Endothelial cell of umbilical vein (primary cell): Measurements from ENCODE around the gene PDSS2. TPM values are rescaled to one million over a fixed set of nuclear protein-coding genes. Genes with fewer than 3 reads are reported as not detected.
A peak's percentile ranks its signal among the peaks of the same experiment; 100 is the strongest.

Experiments used
- BruUV-seq: library from RNA; stranded (reverse); fragments of 400-500 nt; replicated peaks from 2 replicates; lab custom pipeline; 2021; lab: Mats Ljungman, UMichigan
- CTCF ChIA-PET: fragments of 300-600, 350-600 bp; sonication (Branson Sonifier 250); formaldehyde crosslinking; loops from one replicate; lab custom pipeline; 2021; ENCODE audit warnings: antibody characterized with exemption, inconsistent platforms; lab: Charles Lee
- POLR2A ChIA-PET: fragments of 300-600, 350-600 bp; sonication (Branson Sonifier 250); formaldehyde crosslinking; loops from one replicate; lab custom pipeline; 2021; ENCODE audit warnings: antibody characterized with exemption, inconsistent platforms; lab: Charles Lee
- DNase-seq: peaks from one replicate; pipeline ENCODE4 v3.0.0-alpha.2; 2011; ENCODE audit warnings: low read depth, low spot score
- FAIRE-seq: peaks from 2 replicates; lab custom pipeline; 2011; peaks lifted over from hg19 to GRCh38; lab: Jason Lieb, UNC
- H2AFZ ChIP-seq: 2 replicates; pipeline ENCODE4 v1.6.0; 2012; ENCODE audit warnings: low read depth, low read length, control low read depth, inconsistent platforms
- H3K27ac ChIP-seq: 2 replicates; pipeline ENCODE4 v1.5.1; 2011; ENCODE audit warnings: low read depth, mild to moderate bottlenecking, control low read depth, low read length, moderate library complexity; ENCODE audit not compliant: insufficient read depth
- H3K27me3 ChIP-seq, 2 experiments: 2 replicates each; pipeline versions ENCODE4 v1.6.0 to v1.6.1; 2011; ENCODE audit warnings: low read length in 2 of 2, mixed read lengths in 1 of 2; ENCODE audit not compliant: control insufficient read depth in 2 of 2, insufficient read depth in 2 of 2
- H3K36me3 ChIP-seq, 2 experiments: 2 replicates in 1 of 2; 3 replicates in 1 of 2; pipeline ENCODE4 v1.5.1; 2011; ENCODE audit warnings: low read length in 2 of 2, mild to moderate bottlenecking in 1 of 2, moderate library complexity in 1 of 2; ENCODE audit not compliant: control insufficient read depth in 2 of 2, insufficient read depth in 2 of 2; ENCODE audit errors: extremely low read depth in 1 of 2
- H3K4me1 ChIP-seq: 3 replicates; pipeline ENCODE4 v1.5.1; 2011; ENCODE audit warnings: mild to moderate bottlenecking, low read length; ENCODE audit not compliant: control insufficient read depth, insufficient read depth; ENCODE audit errors: extremely low read depth
- H3K4me2 ChIP-seq: 2 replicates; pipeline ENCODE4 v1.6.1; 2011; ENCODE audit warnings: low read length, control low read depth, mixed read lengths; ENCODE audit not compliant: insufficient read depth
- H3K4me3 ChIP-seq, 3 experiments: fragments of 200-600 bp in 1 of 3; sonication (generic), shearing (Covaris generic) in 1 of 3; replicated peaks in 1 of 3; 2 replicates each; pipeline ENCODE4 v1.5.1; 2011 to 2016; ENCODE audit warnings: control low read depth in 3 of 3, low read length in 3 of 3, mild to moderate bottlenecking in 2 of 3, inconsistent platforms in 1 of 3, low read depth in 1 of 3, moderate library complexity in 1 of 3; ENCODE audit not compliant: insufficient read depth in 1 of 3
- H3K79me2 ChIP-seq: 2 replicates; pipeline ENCODE4 v1.6.0; 2012; ENCODE audit warnings: low read length, inconsistent platforms; ENCODE audit not compliant: control insufficient read depth, insufficient read depth
- H3K9ac ChIP-seq: replicated peaks from 2 replicates; pipeline ENCODE3; 2011; ENCODE audit warnings: low read length, control low read depth; ENCODE audit not compliant: insufficient read depth; ENCODE audit errors: extremely low read depth
- H3K9me1 ChIP-seq: replicated peaks from 3 replicates; pipeline ENCODE4 v1.6.0; 2011; ENCODE audit warnings: mild to moderate bottlenecking, low read length; ENCODE audit not compliant: control insufficient read depth, insufficient read depth; ENCODE audit errors: extremely low read depth
- H3K9me3 ChIP-seq: replicated peaks from 2 replicates; pipeline ENCODE4 v1.5.1; 2012; ENCODE audit warnings: low read length, inconsistent platforms; ENCODE audit not compliant: control insufficient read depth, insufficient read depth
- H4K20me1 ChIP-seq: replicated peaks from 2 replicates; pipeline ENCODE3; 2011; ENCODE audit warnings: mild to moderate bottlenecking, low read length; ENCODE audit not compliant: control insufficient read depth, insufficient read depth; ENCODE audit errors: extremely low read depth
- CTCF ChIP-seq, 2 donors: IDR thresholded peaks; 1 replicate in 1 of 2; 2 replicates in 1 of 2; pipeline ENCODE4 v1.5.1; 2011; ENCODE audit warnings: low read length in 2 of 2, mild to moderate bottlenecking in 2 of 2, moderate library complexity in 2 of 2, control low read depth in 1 of 2, inconsistent platforms in 1 of 2, low read depth in 1 of 2; ENCODE audit not compliant: insufficient read depth in 1 of 2; ENCODE audit errors: extremely low read depth in 1 of 2
- EZH2 ChIP-seq: IDR thresholded peaks from 2 replicates; pipeline ENCODE4 v1.6.1; 2012; ENCODE audit warnings: borderline replicate concordance, low read depth, mild to moderate bottlenecking, moderate library complexity, low read length, inconsistent platforms; ENCODE audit not compliant: severe bottlenecking
- FOS ChIP-seq: IDR thresholded peaks from 2 replicates; pipeline ENCODE4 v1.6.1; 2011; ENCODE audit warnings: mild to moderate bottlenecking, low read length, moderate library complexity, borderline replicate concordance; ENCODE audit not compliant: insufficient read depth
- GATA2 ChIP-seq: IDR thresholded peaks from 2 replicates; pipeline ENCODE4 v1.7.0; 2011; ENCODE audit warnings: low read depth, mild to moderate bottlenecking, moderate library complexity, mixed read lengths, low read length; ENCODE audit not compliant: insufficient read length, insufficient read depth
- JUN ChIP-seq: IDR thresholded peaks from 2 replicates; pipeline ENCODE4 v1.6.1; 2011; ENCODE audit warnings: borderline replicate concordance, low read depth; ENCODE audit not compliant: insufficient read length, insufficient read depth
- MYC ChIP-seq: IDR thresholded peaks from one replicate; pipeline ENCODE4 v1.6.1; 2011; ENCODE audit warnings: mild to moderate bottlenecking, low read depth, low read length
- POLR2A ChIP-seq: IDR thresholded peaks from 2 replicates; pipeline ENCODE4 v1.6.1; 2012; ENCODE audit warnings: low read depth, mild to moderate bottlenecking, control low read depth, low read length
- POLR2AphosphoS5 ChIP-seq: IDR thresholded peaks from 2 replicates; pipeline ENCODE4 v1.6.1; 2012; ENCODE audit warnings: low read depth, mild to moderate bottlenecking, control low read depth, low read length, moderate library complexity; ENCODE audit not compliant: insufficient read depth
- dilution Hi-C: fragments of 300-500 bp; cut with MboI; formaldehyde crosslinking; loops from one replicate; pipeline ENCODE4 v1.15.0; 2019; ENCODE audit warnings: low sequenced_read_pairs; ENCODE audit not compliant: extremely low pct_ligation_motif_present
- intact Hi-C: fragments of 100-400 bp; cut with micrococcal nuclease; formaldehyde crosslinking; loops from one replicate; pipeline ENCODE4 v1.10.0; 2022
- polyA plus RNA-seq, 4 experiments: library from polyadenylated mRNA; depleted of rRNA in 3 of 4; stranded (reverse) in 3 of 4; unstranded in 1 of 4; fragments of >200 nt; gene quantifications; 2 replicates each; pipeline versions ENCODE4 v1.2.1 to v1.2.3, GENCODE V29; 2011 to 2012; ENCODE audit warnings: missing spikeins in 1 of 4
- total RNA-seq: library from RNA; stranded (reverse); gene quantifications from 2 replicates; pipeline ENCODE4 v1.2.3, GENCODE V29; 2021
- TF ChIP-seq, protein P1 (sequence below): IDR thresholded peaks from 2 replicates; pipeline ENCODE4 v1.6.1; 2011; ENCODE audit not compliant: insufficient read depth, insufficient read length

Gene PDSS2
- total and polyA plus RNA-seq, 2 donors (not counting 3 experiments of a cell fraction or from before 2014, with no cell fraction given), result 7.6 to 9.3 TPM

DNA sequence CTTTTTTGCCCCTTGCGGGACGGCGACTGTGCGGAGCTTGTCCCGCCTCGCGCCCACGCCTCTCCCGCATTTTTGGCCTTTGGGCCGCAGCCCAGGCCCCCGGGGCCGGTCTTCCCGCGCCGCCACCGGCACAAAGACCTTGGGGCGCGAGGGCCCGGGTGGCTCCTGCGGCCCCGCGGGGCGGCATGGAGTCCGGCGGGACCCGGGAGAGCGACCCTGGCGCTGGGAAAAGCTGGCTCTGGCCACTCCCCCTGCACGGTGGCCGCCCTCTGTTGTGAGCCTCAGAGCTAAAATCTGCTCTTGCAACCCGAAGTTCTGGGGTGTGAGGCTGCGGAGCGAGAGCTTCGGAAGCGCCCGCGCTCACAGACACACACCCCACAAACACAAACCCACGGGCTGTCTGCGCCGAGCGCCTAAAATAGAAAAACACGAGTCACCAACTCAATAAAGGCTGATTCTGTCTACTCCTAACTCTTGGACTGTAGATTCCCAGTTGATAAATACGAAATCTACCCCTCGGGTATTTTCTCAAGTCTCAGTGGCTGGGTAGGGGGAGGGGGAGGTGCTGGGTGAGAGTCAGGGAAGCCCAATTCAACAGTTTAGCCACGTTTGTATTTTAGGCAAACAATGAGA, 343.6 kb downstream of the PDSS2 start:
- intact Hi-C loops, result loop anchor here (5.0 to 10.0 kb wide), 4 partner anchors 341 to 731 kb away; partner anchors contain the start of genes PDSS2 and SOBP
- Histone ChIP-seq H3K27me3 (peaks cover 9 to 24% of the 10 kb centered on the region in 2 experiments), H3K27ac (no peak overlapping the region), H3K36me3 (no peaks in the 10 kb centered on the region), H3K79me2 (no peaks in the 10 kb centered on the region), H2AFZ (peak overlapping the region; percentile 93), H3K9ac (peak overlapping the region; percentile 61), H3K4me2 (peak overlapping the region; percentile 98), H3K4me3 (peak overlapping the region; percentile 68 to 78 (median 69)), H3K9me3 (no peaks in the 10 kb centered on the region), H3K4me1 (peaks cover 17% of the 10 kb centered on the region), H3K9me1 (no peaks in the 10 kb centered on the region), H4K20me1 (no peaks in the 10 kb centered on the region)
- peak; percentile 54 for DNase-seq
- no TSS peak for BruUV-seq
- dilution Hi-C loops, result no loop called here
- FAIRE-seq, result peak; percentile 47
- ChIA-PET POLR2A (no interaction called here), CTCF (interaction anchor here (0.8 to 1.8 kb wide), 8 partner anchors 9 to 934 kb away, joined by 3 to 7 read pairs (median 4); no protein-coding TSS in a partner anchor)
- TF ChIP-seq GATA2, result peak; percentile 31
- TF ChIP-seq POLR2AphosphoS5, result no peak
- TF ChIP-seq, protein P1, sequence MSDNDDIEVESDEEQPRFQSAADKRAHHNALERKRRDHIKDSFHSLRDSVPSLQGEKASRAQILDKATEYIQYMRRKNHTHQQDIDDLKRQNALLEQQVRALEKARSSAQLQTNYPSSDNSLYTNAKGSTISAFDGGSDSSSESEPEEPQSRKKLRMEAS, result no peak

DNA sequence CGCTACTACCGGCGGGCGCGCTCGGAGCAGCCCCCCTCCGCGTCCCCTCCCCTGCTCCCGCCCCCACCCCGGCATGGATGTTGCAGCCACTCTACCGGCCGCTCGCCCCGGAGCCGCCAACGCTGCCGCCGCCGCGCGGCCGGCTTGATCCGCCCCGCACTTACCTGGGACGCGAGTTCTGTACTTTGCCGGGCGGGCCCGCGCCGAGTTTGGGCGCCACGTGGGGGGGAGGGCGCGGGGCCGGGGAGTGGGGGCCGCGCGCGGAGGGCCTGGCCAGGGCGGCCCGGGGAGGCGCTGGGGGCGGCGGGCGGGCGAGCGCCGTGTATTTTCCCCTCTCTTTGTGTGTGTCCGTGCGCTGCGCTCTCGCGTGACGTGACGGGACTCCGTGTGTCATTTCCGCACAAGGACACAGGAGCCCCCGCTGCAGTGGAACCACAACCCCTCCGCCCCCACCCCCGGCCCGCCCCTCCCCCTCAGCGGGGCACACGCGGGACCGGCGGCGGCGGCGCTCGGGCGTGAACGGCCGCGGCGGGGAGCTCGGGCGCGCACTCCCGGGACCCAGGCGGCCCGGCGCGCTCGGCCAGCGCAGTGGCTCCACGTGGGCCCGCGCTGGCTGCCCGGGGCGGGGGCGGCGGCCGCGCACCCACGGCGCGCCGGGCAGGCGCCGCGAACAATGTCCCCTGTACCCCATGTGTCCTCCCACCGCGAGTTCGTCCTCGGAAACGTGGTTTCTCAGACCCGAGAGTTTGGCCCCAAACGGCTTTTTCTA, 344.3 kb downstream of the PDSS2 start, which contains the start of gene BEND3:
BEND3 (minus strand) TSS at position 590 of the 769 bp plus-strand sequence. CDS start 16,230 bp downstream, outside the sequence.
- Histone ChIP-seq H3K9ac (peak within 1 kb of the TSS; percentile 61), H4K20me1 (no peaks in the 10 kb centered on the region), H3K4me3 (peak within 1 kb of the TSS; percentile 68 to 78 (median 69)), H3K4me2 (peak within 1 kb of the TSS; percentile 98), H3K27me3 (peaks cover 9 to 24% of the 10 kb centered on the region in 2 experiments), H3K9me1 (no peaks in the 10 kb centered on the region), H3K27ac (no peak within 1 kb of the TSS), H3K9me3 (no peaks in the 10 kb centered on the region), H3K4me1 (peaks cover 17% of the 10 kb centered on the region), H3K79me2 (no peaks in the 10 kb centered on the region), H2AFZ (peak within 1 kb of the TSS; percentile 93), H3K36me3 (no peaks in the 10 kb centered on the region)
- CTCF ChIA-PET, result interaction anchor here (0.8 to 1.8 kb wide), 6 partner anchors 10 to 780 kb away, joined by 3 to 7 read pairs (median 4); no protein-coding TSS in a partner anchor
- dilution Hi-C loops (no loop called here), intact Hi-C loops (loop anchor here (1.0 to 10.0 kb wide), 6 partner anchors 38 to 732 kb away; partner anchors contain the start of genes MTRES1, PDSS2 and SOBP)
- TF ChIP-seq CTCF (IDR thresholded peaks at IDR 0.05; ENCODE audit: extremely low read depth in 1 of 2, insufficient read depth in 1 of 2, low read depth in 1 of 2, low read length in 2 of 2), result no peak
- TF ChIP-seq JUN, result no peak
- no peak for TF ChIP-seq EZH2
- TF ChIP-seq, protein P1, result no peak
- TF ChIP-seq POLR2AphosphoS5, result no peak
- TF ChIP-seq POLR2A, result no peak
- no peak for TF ChIP-seq GATA2
- no peak for TF ChIP-seq FOS
- no peak for TF ChIP-seq MYC
- FAIRE-seq, result no peak
- no peak for DNase-seq
- no TSS peak for BruUV-seq
- POLR2A ChIA-PET, result no interaction called here
